ENCODE measurements around the gene SH2D3A.
"Not testable (repeated sequence)": the region's sequence is repeated elsewhere in the genome, so short reads cannot be mapped to it uniquely, and the experiment has no call there.

Gene SH2D3A

GRCh38 chr19:6721773-6722172, 45.5 kb downstream of the SH2D3A start:
- DNase-seq (ENCODE audit: low spot score), result no peak

- DNase-seq (ENCODE audit: low spot score), result no peak
Measured at GRCh38 chr19:6721138-6721474, 46.1 kb downstream of the SH2D3A start.

GRCh38 chr19:6720369-6721137, 46.7 kb downstream of the SH2D3A start, which contains the start of gene C3:
C3 (minus strand) TSS chr19:6720650; CDS start chr19:6720589, 61 bp downstream.
- DNase-seq (ENCODE audit: low spot score), result no peak

DNA sequence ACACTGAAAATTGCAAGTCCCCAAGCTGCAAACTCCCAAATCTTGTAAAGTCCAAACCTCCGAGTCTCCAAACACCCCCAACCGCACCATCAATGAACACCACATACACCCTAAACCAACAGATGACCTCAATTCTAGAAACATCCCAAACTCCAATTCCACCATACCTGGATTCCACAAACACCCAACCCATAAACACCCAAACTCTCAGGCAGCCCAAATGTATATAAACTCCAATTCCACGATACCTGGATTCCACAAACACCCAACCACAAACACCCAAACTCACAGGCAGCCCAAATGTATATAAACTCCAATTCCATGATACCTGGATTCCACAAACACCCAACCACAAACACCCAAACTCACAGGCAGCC, 47.3 kb downstream of the SH2D3A start:
- no peak for DNase-seq (ENCODE audit: low spot score)

GRCh38 chr19:6719540-6719861, 47.7 kb downstream of the SH2D3A start:
- no peak for DNase-seq (ENCODE audit: low spot score)

DNA sequence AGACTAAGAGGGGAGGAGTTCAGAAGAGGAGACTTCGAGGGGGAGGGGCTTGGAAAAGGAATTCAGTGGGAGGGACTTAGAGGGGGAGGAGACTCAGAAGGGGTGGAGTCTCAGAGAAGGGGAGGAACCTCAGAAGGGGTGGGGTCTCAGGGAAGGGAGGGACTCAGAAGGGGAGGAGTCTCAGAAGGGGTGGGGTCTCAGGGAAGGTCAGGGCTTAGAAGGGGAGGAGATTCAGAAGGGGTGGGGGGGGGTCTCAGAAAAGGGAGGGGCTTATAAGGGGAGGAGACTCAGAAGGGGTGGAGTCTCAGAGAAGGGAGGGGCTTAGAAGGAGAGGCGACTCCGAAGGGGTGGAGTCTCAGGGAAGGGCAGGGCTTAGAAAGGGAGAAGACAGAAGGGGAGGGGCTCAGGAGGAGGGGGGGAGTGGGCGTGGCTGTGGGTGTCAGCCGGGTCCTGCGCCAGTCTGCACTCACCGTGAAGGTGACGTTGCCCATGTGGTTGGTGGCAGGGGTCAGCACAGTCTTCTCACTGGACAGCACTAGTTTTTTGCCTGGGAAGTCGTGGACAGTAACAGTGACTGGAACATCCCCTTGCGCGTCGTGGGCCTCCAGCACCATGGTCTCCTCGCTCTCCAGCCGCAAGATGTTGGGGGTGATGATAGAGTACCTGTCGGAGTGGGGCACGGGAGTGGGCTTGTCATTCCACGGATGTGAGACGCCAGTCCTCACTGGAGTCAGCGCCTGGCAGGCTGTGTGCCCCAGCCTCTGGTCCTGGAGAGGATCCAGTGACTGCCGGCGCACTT, 48.3 kb downstream of the SH2D3A start:
- no peak for DNase-seq (ENCODE audit: low spot score)

DNA sequence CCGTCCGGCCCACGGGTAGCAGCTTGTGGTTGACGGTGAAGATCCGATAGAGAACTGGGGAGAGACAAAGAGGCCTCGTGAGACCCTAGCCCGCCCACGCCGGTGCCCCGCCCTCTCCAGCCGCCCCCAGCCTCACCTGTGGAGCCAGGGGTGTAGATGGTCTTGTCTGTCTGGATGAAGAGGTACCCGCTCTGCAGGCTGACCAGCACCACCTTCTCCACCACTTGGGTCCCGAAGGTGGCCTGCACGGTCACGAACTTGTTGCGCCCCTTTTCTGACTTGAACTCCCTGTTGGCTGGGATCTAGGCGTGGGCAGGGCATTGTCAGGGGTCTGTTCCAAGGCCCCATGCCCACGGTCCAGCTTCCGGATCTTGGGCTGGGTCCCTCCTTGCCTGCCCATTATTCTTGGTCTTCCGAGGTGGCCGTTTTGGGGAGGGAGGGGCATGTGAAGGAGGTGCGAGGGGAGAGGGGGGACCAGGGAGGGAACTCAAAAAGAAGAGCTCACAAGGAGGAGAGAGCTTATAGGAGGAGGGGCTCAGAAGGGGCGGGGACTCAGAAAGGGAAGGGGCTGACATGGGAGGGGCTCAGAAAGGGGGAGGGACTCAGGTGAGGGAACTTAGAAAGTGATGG, 49.0 kb downstream of the SH2D3A start:
- no peak for DNase-seq (ENCODE audit: low spot score)

DNA sequence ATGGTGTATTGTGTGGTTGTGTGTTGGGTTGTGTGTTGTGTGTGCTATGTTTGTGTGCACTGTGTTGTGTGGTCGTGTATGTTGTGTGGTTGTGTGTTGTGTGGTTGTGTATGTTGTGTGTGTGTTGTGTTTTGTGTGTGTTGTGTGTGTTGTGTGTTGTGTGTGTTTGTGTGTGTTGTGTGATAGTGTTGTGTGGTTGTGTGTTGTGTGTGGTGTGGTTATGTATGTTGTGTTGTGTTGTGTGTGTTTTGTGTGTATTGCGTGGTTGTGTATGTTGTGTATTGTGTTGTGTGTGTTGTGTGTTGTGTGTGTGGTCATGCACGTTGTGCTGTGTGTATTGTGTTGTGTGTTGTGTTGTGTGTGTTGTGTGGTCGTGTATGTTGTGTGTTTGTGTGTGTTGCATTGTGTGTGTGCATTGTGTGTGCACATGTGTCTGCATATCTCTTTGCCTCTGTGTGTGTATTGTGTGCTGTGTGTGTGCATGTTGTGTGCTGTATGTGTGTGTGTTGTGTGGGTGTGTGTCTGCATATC, 49.7 kb downstream of the SH2D3A start:
- no peak for DNase-seq (ENCODE audit: low spot score)

GRCh38 chr19:6717036-6717435, 50.2 kb downstream of the SH2D3A start:
- DNase-seq (ENCODE audit: low spot score), result no peak

- DNase-seq (ENCODE audit: low spot score), result no peak
Measured at GRCh38 chr19:6716610-6716970, 50.6 kb downstream of the SH2D3A start.

DNA sequence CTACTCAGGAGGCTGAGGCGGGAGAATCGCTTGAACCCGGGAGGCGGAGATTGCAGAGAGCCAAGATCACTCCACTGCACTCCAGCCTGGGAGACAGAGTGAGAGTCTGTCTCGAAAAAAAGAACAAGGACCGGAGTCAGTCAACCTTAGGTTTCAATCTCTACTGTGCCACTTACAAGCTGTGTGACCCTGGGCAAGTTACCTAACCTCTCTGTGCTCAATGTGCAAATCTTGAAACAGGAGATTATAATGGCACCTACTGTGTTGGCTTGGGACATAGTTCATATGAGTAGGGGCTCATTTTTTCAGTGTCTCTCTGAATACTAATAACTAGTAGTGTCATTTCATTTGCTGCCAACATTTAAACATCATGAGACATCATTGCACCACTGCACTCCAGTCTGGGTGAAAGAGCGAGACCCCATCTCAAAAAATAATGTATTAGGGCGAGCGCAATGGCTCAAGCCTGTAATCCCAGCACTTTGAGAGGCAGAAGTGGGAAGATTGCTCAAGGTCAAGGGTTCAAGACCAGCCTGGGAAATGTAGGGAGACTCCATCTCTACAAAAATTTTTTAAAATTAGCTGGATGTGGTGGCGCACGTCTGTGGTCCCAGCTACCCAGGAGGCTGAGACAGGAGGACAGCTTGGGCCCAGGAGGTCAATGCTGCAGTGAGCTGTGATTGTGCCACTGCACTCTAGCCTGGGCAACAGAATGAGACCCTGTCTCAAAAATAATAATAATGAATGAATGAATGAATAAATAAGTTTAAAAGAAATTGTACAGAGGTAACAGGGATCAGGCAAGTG, 52.3 kb downstream of the SH2D3A start:
- DNase-seq (ENCODE audit: low spot score), result no peak

DNA sequence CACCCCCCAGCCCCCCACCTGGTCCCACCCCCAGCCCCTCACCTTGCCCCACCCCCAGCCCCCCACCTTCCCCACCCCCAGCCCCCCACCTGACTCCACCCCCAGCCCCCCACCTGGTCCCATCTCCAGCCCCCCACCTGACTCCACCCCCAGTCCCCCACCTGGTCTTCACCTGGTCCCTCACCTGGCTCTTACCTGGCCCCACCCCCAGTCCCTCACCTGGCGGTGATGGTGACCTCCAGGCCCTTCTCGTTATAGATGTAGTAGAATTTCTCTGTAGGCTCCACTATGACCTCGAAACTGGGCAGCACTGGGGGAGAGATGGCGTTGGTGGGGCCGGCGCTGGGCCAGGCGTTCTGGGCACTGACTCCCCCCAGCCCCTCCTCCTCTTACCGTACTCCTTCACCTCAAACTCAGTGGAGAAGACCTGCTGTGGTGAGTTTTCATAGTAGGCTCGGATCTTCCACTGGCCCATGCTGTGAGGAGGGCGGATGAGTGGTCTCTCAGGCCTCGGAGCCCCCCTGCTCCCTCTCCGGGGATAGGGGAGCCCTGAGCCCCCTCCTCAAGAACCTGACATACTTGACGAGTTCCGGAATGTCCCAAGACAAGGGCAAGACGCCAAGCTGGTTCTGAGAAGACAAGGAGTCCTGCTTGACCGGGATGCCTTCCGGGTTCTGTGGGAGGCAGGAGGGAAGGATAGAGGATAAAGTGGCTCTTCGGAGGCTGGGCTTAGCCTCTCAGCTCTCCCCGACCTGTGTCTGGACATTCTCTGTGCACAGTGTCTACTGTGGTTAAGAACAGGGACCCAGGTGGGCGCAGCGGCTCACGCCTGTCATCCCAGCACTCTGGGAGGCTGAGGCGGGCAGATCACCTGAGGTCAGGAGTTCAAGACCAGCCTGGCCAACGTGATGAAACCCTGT, 53.2 kb downstream of the SH2D3A start:
- DNase-seq (ENCODE audit: low spot score), result no peak

GRCh38 chr19:6712692-6713670, 54.3 kb downstream of the SH2D3A start:
- no peak for DNase-seq (ENCODE audit: low spot score)

- DNase-seq (ENCODE audit: low spot score), result no peak
Measured at GRCh38 chr19:6712231-6712630, 55.0 kb downstream of the SH2D3A start.

- no peak for DNase-seq (ENCODE audit: low spot score)
Measured at GRCh38 chr19:6711605-6712004, 55.6 kb downstream of the SH2D3A start.

- no peak for DNase-seq (ENCODE audit: low spot score)
Measured at GRCh38 chr19:6711078-6711361, 56.2 kb downstream of the SH2D3A start.

- no peak for DNase-seq (ENCODE audit: low spot score)
Measured at GRCh38 chr19:6710273-6711077, 56.8 kb downstream of the SH2D3A start.

DNA sequence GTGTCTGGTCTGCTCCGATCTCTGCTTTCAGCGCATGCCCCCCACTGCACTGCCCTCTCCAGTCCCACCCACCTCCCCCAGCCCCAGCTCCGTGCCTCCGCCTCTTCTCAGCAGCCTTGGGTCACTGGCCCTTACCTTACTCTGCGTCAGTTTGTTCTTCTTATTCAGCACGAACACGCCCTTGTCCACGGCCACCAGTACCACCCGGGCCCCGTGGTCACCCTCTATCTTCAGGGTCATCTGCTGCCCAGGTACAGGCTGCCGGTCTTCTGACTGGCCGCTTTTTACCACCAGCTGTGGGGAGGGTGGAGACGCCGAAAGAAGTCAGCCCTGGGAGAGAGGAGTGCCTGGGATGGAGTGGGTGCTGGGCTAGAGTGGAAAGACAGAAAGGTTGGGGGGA, 57.7 kb downstream of the SH2D3A start:
- DNase-seq (ENCODE audit: low spot score), result no peak

- DNase-seq (ENCODE audit: low spot score), result not testable (repeated sequence)
Measured at GRCh38 chr19:6708913-6709312, 58.3 kb downstream of the SH2D3A start.

All from LoVo (cell line).